Esophagus muscularis mucosa (tissue), 4 donors: ENCODE data around the gene CHD2. TPM values are rescaled to one million over a fixed set of nuclear protein-coding genes. Genes with fewer than 3 reads are reported as not detected.
A peak's percentile ranks its signal among the peaks of the same experiment; 100 is the strongest.

ENCODE experiments used
- DNase-seq: peaks from one replicate; pipeline ENCODE4 v3.0.0-alpha.2; 2017; ENCODE audit errors: extremely low spot score
- H3K27ac ChIP-seq, 4 donors: fragments of 200-600 bp; sonication (generic); replicated peaks in 1 of 4; 1 replicate in 3 of 4; 2 replicates in 1 of 4; pipeline ENCODE4 v1.5.1; 2016 to 2019; ENCODE audit warnings: mild to moderate bottlenecking in 1 of 4
- H3K27me3 ChIP-seq, 4 donors: fragments of 200-600 bp; sonication (generic); one replicate each; pipeline versions ENCODE4 v1.5.1 to v1.6.0; 2016 to 2019
- H3K36me3 ChIP-seq, 4 donors: fragments of 200-600 bp; sonication (generic); one replicate each; pipeline ENCODE4 v1.5.1; 2016 to 2019
- H3K4me1 ChIP-seq, 4 donors: fragments of 200-600 bp; sonication (generic); one replicate each; pipeline ENCODE4 v1.5.1; 2016 to 2019
- H3K4me3 ChIP-seq, 4 donors: fragments of 200-600 bp; sonication (generic); 1 replicate in 2 of 4; 2 replicates in 2 of 4; pipeline ENCODE4 v1.5.1; 2016 to 2019; ENCODE audit warnings: mild to moderate bottlenecking in 4 of 4, moderate library complexity in 1 of 4
- H3K9me3 ChIP-seq, 4 donors: fragments of 200-600 bp; sonication (generic); 1 replicate in 3 of 4; 2 replicates in 1 of 4; pipeline ENCODE4 v1.5.1; 2016 to 2019
- CTCF ChIP-seq, 3 experiments: fragments of 200-600 bp in 2 of 3; fragments of 450-650 bp in 1 of 3; sonication (generic) in 2 of 3; IDR thresholded peaks; one replicate each; pipeline ENCODE4 v1.5.1; 2017 to 2019; ENCODE audit warnings: antibody characterized with exemption in 3 of 3, mild to moderate bottlenecking in 2 of 3, moderate library complexity in 1 of 3
- EP300 ChIP-seq: sonication (generic); formaldehyde crosslinking; IDR thresholded peaks from one replicate; pipeline ENCODE4 v1.6.1; 2017; ENCODE audit warnings: antibody characterized with exemption
- POLR2A ChIP-seq: fragments of 450-650 bp; IDR thresholded peaks from one replicate; pipeline ENCODE4 v1.6.1; 2017; ENCODE audit warnings: antibody characterized with exemption, moderate library complexity, mild to moderate bottlenecking, low read depth
- POLR2AphosphoS5 ChIP-seq, 2 donors: sonication (generic); formaldehyde crosslinking; IDR thresholded peaks; one replicate each; pipeline ENCODE4 v1.6.1; 2017; ENCODE audit warnings: antibody characterized with exemption in 2 of 2
- WGBS: methylation state at CpG from one replicate; pipeline ENCODE4 v1.1.5; 2018; 5-methylcytosine and 5-hydroxymethylcytosine counted together
- intact Hi-C: fragments of 100-400 bp; cut with DNase I; formaldehyde crosslinking; loops from one replicate; pipeline ENCODE4 v1.15.1; 2023
- total RNA-seq, 4 donors: library from RNA; depleted of rRNA; stranded (reverse); fragments of >200 nt; gene quantifications; one replicate each; pipeline versions ENCODE4 v1.1.0 to v1.2.1, GENCODE V29; 2016

The CHD2 gene
- total RNA-seq, 4 donors from 2014 or later: 54.3 to 86.0 (median 62.8) TPM

- H3K27me3 ChIP-seq: no peaks in the 10 kb centered on the region
- no peak for DNase-seq
- intact Hi-C loops: no loop called here
- peaks cover 0 to 9% (median 1%) of the 10 kb centered on the region in 4 donors for H3K9me3 ChIP-seq
- peaks cover 38 to 96% (median 72%) of the 10 kb centered on the region in 4 donors for H3K36me3 ChIP-seq
- no peak overlapping the region for H3K4me3 ChIP-seq
- 80% methylated on average over 6 of the region's 7 CpGs for WGBS
- H3K4me1 ChIP-seq: peaks cover 3 to 74% (median 72%) of the 10 kb centered on the region in 4 donors
- TF ChIP-seq POLR2AphosphoS5 (IDR thresholded peaks at IDR 0.05): no peak
- TF ChIP-seq POLR2A: no peak
- TF ChIP-seq EP300: no peak
- TF ChIP-seq CTCF (IDR thresholded peaks at IDR 0.05): no peak
- H3K27ac ChIP-seq: no peak overlapping the region
Measured at GRCh38 chr15:93046721-93047120, 146.6 kb downstream of the CHD2 start.

GRCh38 chr15:93047621-93048425 lies 147.7 kb downstream of the CHD2 start:
- H3K4me1 ChIP-seq: peaks cover 3 to 85% (median 82%) of the 10 kb centered on the region in 4 donors
- H3K9me3 ChIP-seq: peaks cover 0 to 9% (median 1%) of the 10 kb centered on the region in 4 donors
- 76% methylated on average over 15 of the region's 18 CpGs for WGBS
- intact Hi-C loops: no loop called here
- peaks cover 42 to 98% (median 79%) of the 10 kb centered on the region in 4 donors for H3K36me3 ChIP-seq
- TF ChIP-seq EP300 (no peak), POLR2A (no peak), POLR2AphosphoS5 (IDR thresholded peaks at IDR 0.05) (no peak), CTCF (IDR thresholded peaks at IDR 0.05) (no peak)
- no peak overlapping the region for H3K4me3 ChIP-seq
- H3K27ac ChIP-seq: peak overlapping the region in 3 of 4 donors; percentile 30 to 59 (median 48)
- no peak for DNase-seq
- H3K27me3 ChIP-seq: no peaks in the 10 kb centered on the region

- peaks cover 42 to 98% (median 80%) of the 10 kb centered on the region in 4 donors for H3K36me3 ChIP-seq
Measured at GRCh38 chr15:93048426-93048721, 148.2 kb downstream of the CHD2 start.

GRCh38 chr15:93048759-93049161 lies 148.6 kb downstream of the CHD2 start:
- Histone ChIP-seq H3K9me3 (peaks cover 0 to 9% (median 1%) of the 10 kb centered on the region in 4 donors), H3K27me3 (no peaks in the 10 kb centered on the region), H3K36me3 (peaks cover 42 to 98% (median 79%) of the 10 kb centered on the region in 4 donors), H3K4me3 (no peak overlapping the region), H3K4me1 (peaks cover 3 to 89% (median 84%) of the 10 kb centered on the region in 4 donors), H3K27ac (peak overlapping the region; percentile 30 to 59 (median 53))
- 58% methylated on average over 4 of the region's 16 CpGs for WGBS
- DNase-seq: no peak
- intact Hi-C loops: no loop called here
- TF ChIP-seq EP300 (no peak), POLR2AphosphoS5 (IDR thresholded peaks at IDR 0.05) (peak in 1 of 2 donors; percentile 43), POLR2A (no peak), CTCF (IDR thresholded peaks at IDR 0.05) (no peak)

More at GRCh38 chr15:93048426-93048721, 148.2 kb downstream of the CHD2 start:
- no peaks in the 10 kb centered on the region for H3K27me3 ChIP-seq
- 93% methylated on average over 11 of the region's 14 CpGs for WGBS
- peak overlapping the region; percentile 30 to 59 (median 53) for H3K27ac ChIP-seq
- TF ChIP-seq EP300 (no peak), CTCF (IDR thresholded peaks at IDR 0.05) (no peak), POLR2AphosphoS5 (IDR thresholded peaks at IDR 0.05) (no peak), POLR2A (no peak)
- H3K4me3 ChIP-seq: no peak overlapping the region
- intact Hi-C loops: no loop called here
- no peak for DNase-seq
- peaks cover 0 to 9% (median 1%) of the 10 kb centered on the region in 4 donors for H3K9me3 ChIP-seq
- H3K4me1 ChIP-seq: peaks cover 3 to 89% (median 84%) of the 10 kb centered on the region in 4 donors
